Measurements from ENCODE around the gene SNX9. TPM values are rescaled to one million over a fixed set of nuclear protein-coding genes. Genes with fewer than 3 reads are reported as not detected.

The SNX9 gene
- total RNA-seq, 1 donor from 2014 or later = 67.3 TPM

DNA sequence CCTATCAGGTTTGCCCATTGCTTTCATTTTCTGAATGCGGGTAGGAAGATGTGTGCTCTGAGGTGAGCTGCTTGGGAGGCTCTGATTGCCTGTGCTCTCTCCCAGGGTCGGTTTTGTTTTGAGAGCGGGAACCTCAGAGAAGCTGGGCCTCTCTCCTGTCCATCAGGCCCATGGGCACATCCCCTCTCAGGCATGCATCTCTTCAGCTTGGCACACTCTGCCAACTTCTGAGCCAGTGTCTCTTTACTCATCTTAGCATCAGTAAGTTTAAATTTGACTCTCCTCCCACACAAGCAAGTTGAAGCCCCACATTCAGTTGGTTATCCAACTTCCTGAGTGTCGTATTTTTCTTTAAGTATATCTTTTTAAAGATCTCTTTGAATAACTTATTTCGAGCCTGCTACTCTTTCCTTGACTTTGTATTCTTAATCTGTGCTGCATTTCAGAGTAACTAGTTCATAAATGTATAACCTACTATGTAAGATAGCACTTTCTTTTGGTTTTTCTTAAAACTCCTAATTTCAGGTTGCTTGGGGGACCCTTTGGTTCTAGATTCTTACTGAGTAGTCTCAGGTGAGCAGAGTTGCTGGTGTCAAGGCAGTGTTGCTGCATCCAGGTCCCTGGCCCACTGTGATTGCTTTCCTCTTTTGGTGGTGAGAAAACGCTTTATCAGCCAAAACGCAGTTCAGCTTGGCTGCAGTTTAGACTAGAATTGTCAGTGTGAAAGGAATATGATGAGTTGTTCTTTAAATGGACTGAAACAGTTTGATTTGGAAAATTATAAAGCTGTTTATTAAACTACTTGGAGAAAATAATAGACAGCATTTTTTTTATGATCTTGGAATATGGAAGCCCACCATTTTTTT lies 54.8 kb downstream of the SNX9 start:
- Histone ChIP-seq H3K4me3 (ENCODE audit: low read depth, low read length) (no peak overlapping the region), H3K36me3 (ENCODE audit: control insufficient read depth, insufficient read depth, low read length) (no peaks in the 10 kb centered on the region), H3K27me3 (ENCODE audit: control insufficient read depth, insufficient read depth, low read length) (no peaks in the 10 kb centered on the region)
- no peak for DNase-seq (ENCODE audit: low read depth)
- TF ChIP-seq, protein P1, sequence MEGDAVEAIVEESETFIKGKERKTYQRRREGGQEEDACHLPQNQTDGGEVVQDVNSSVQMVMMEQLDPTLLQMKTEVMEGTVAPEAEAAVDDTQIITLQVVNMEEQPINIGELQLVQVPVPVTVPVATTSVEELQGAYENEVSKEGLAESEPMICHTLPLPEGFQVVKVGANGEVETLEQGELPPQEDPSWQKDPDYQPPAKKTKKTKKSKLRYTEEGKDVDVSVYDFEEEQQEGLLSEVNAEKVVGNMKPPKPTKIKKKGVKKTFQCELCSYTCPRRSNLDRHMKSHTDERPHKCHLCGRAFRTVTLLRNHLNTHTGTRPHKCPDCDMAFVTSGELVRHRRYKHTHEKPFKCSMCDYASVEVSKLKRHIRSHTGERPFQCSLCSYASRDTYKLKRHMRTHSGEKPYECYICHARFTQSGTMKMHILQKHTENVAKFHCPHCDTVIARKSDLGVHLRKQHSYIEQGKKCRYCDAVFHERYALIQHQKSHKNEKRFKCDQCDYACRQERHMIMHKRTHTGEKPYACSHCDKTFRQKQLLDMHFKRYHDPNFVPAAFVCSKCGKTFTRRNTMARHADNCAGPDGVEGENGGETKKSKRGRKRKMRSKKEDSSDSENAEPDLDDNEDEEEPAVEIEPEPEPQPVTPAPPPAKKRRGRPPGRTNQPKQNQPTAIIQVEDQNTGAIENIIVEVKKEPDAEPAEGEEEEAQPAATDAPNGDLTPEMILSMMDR (IDR thresholded peaks at IDR 0.05; ENCODE audit: insufficient read depth, low read length, poor library complexity, severe bottlenecking) = no peak

DNA sequence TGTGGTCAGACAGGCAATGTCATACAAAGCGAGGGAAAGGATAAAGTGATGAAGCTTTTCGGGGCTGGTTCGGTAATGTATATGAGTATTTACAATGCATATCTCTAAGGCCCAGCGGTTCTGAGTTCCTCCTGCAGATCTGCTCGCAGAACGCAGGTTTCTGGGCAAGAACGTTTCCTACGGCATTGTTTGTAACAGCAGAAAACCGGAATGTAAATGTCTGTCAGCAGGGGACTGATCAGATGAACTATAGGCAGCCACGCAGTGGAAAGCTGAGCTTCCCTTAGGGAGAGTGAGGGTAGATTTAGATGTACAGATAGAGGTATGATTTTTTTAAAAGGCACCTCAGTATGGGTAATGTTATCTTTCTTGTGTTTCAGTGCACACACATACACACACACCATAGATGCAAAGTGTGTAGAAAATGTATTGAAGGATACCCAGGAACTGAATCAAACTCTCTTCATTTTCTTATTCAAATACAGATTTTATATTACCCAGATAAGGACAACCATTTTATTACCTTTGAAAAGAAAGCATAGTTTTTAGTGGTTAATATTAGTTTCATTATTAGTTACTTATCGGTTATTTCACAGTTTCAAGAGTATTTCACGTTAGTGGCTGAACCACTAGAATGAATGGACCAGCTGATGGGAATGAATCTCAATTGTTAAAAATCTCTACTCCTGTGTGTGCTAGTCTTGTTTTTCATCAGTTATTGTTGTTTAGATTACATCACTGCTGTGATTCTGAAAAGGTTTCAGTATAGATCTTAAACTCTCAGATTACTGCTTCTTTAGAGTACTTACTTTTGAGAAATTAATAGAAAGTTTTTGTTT lies 56.2 kb downstream of the SNX9 start:
- TF ChIP-seq, protein P1 (IDR thresholded peaks at IDR 0.05; ENCODE audit: insufficient read depth, low read length, poor library complexity, severe bottlenecking) = no peak
- Histone ChIP-seq H3K36me3 (ENCODE audit: control insufficient read depth, insufficient read depth, low read length) (no peaks in the 10 kb centered on the region), H3K27me3 (ENCODE audit: control insufficient read depth, insufficient read depth, low read length) (no peaks in the 10 kb centered on the region), H3K4me3 (ENCODE audit: low read depth, low read length) (no peak overlapping the region)
- DNase-seq (ENCODE audit: low read depth) = no peak

- TF ChIP-seq, protein P1 (IDR thresholded peaks at IDR 0.05; ENCODE audit: insufficient read depth, low read length, poor library complexity, severe bottlenecking) = no peak
- no peaks in the 10 kb centered on the region for H3K36me3 ChIP-seq (ENCODE audit: control insufficient read depth, insufficient read depth, low read length)
Observed at GRCh38 chr6:157879873-157880254, 56.8 kb downstream of the SNX9 start.

GRCh38 chr6:157880534-157880933 lies 57.5 kb downstream of the SNX9 start:
- TF ChIP-seq, protein P1 (IDR thresholded peaks at IDR 0.05; ENCODE audit: insufficient read depth, low read length, poor library complexity, severe bottlenecking) = no peak
- Histone ChIP-seq H3K4me3 (ENCODE audit: low read depth, low read length) (no peak overlapping the region), H3K27me3 (ENCODE audit: control insufficient read depth, insufficient read depth, low read length) (no peaks in the 10 kb centered on the region), H3K36me3 (ENCODE audit: control insufficient read depth, insufficient read depth, low read length) (no peaks in the 10 kb centered on the region)
- DNase-seq (ENCODE audit: low read depth) = no peak

More at GRCh38 chr6:157879873-157880254, 56.8 kb downstream of the SNX9 start:
- no peak overlapping the region for H3K4me3 ChIP-seq (ENCODE audit: low read depth, low read length)
- no peak for DNase-seq (ENCODE audit: low read depth)
- H3K27me3 ChIP-seq (ENCODE audit: control insufficient read depth, insufficient read depth, low read length) = no peaks in the 10 kb centered on the region

- Histone ChIP-seq H3K36me3 (ENCODE audit: control insufficient read depth, insufficient read depth, low read length) (no peaks in the 10 kb centered on the region), H3K4me3 (ENCODE audit: low read depth, low read length) (no peak overlapping the region), H3K27me3 (ENCODE audit: control insufficient read depth, insufficient read depth, low read length) (no peaks in the 10 kb centered on the region)
- TF ChIP-seq, protein P1 (IDR thresholded peaks at IDR 0.05; ENCODE audit: insufficient read depth, low read length, poor library complexity, severe bottlenecking) = no peak
- DNase-seq (ENCODE audit: low read depth) = no peak
Observed at GRCh38 chr6:157881342-157881741, 58.3 kb downstream of the SNX9 start.
